Neural progenitor cell (in vitro differentiated cells): Measurements from ENCODE around the gene FADS1. TPM values are rescaled to one million over a fixed set of nuclear protein-coding genes. Genes with fewer than 3 reads are reported as not detected.

Source experiments
- DNase-seq: peaks from one replicate; pipeline ENCODE4 v3.0.0-alpha.2; 2016; ENCODE audit warnings: low spot score
- H2AFZ ChIP-seq: fragments of 200-600 bp; sonication (generic); replicated peaks from 2 replicates; pipeline ENCODE4 v1.6.1; 2016; ENCODE audit warnings: antibody characterized with exemption
- H3F3A ChIP-seq: fragments of 200-600 bp; sonication (generic); 2 replicates; pipeline ENCODE4 v1.6.1; 2016; ENCODE audit warnings: antibody characterized with exemption, low read depth
- H3K27ac ChIP-seq: fragments of 200-600 bp; sonication (generic); 2 replicates; pipeline ENCODE4 v1.5.1; 2016; ENCODE audit warnings: mild to moderate bottlenecking
- H3K27me3 ChIP-seq: fragments of 200-600 bp; sonication (generic); 2 replicates; pipeline ENCODE4 v1.6.1; 2016; ENCODE audit warnings: mild to moderate bottlenecking, moderate library complexity
- H3K36me3 ChIP-seq: fragments of 200-600 bp; sonication (generic); 2 replicates; pipeline ENCODE4 v1.5.1; 2016
- H3K4me1 ChIP-seq: fragments of 200-600 bp; sonication (generic); 2 replicates; pipeline ENCODE4 v1.6.1; 2016; ENCODE audit warnings: mixed run types
- H3K4me2 ChIP-seq: fragments of 200-600 bp; sonication (generic); 2 replicates; pipeline ENCODE4 v1.6.1; 2016
- H3K4me3 ChIP-seq: fragments of 200-600 bp; sonication (generic); 2 replicates; pipeline ENCODE4 v1.5.1; 2016
- H3K79me2 ChIP-seq: fragments of 200-600 bp; sonication (generic); 2 replicates; pipeline ENCODE4 v1.6.1; 2016; ENCODE audit warnings: low read depth
- H3K9ac ChIP-seq: fragments of 200-600 bp; sonication (generic); 2 replicates; pipeline ENCODE4 v1.6.1; 2016
- H3K9me3 ChIP-seq: fragments of 200-600 bp; sonication (generic); 2 replicates; pipeline ENCODE4 v1.5.1; 2016; ENCODE audit warnings: low read depth
- H4K20me1 ChIP-seq: fragments of 200-600 bp; sonication (generic); 2 replicates; pipeline ENCODE4 v1.6.1; 2016; ENCODE audit warnings: low read depth
- H3K27ac Mint-ChIP-seq: 3 replicates; pipeline ENCODE4 v1.8.0; 2021; ENCODE audit warnings: mixed read lengths
- H3K27me3 Mint-ChIP-seq: 2 replicates; pipeline ENCODE4 v1.8.0; 2022; ENCODE audit warnings: low read depth, mild to moderate bottlenecking, inconsistent platforms, moderate library complexity, mixed read lengths; ENCODE audit not compliant: insufficient read depth
- H3K36me3 Mint-ChIP-seq: 3 replicates; pipeline ENCODE4 v1.8.0; 2021; ENCODE audit warnings: mixed read lengths
- H3K4me1 Mint-ChIP-seq: 3 replicates; pipeline ENCODE4 v1.8.0; 2021; ENCODE audit warnings: mixed read lengths
- H3K4me3 Mint-ChIP-seq: 3 replicates; pipeline ENCODE4 v1.8.0; 2021; ENCODE audit warnings: mild to moderate bottlenecking, moderate library complexity, mixed read lengths
- H3K9me3 Mint-ChIP-seq: 3 replicates; pipeline ENCODE4 v1.8.0; 2020; ENCODE audit warnings: mixed read lengths
- EZH2 ChIP-seq: fragments of 200-600 bp; sonication (generic); IDR thresholded peaks from 2 replicates; pipeline ENCODE4 v1.6.1; 2017; ENCODE audit warnings: antibody characterized with exemption, mild to moderate bottlenecking, moderate library complexity
- EZH2phosphoT487 ChIP-seq: fragments of 200-600 bp; sonication (generic); IDR thresholded peaks from 2 replicates; pipeline ENCODE4 v1.6.1; 2017; ENCODE audit warnings: antibody characterized with exemption
- total RNA-seq: library from RNA; depleted of rRNA; stranded (reverse); fragments of >200 nt; gene quantifications from 2 replicates; pipeline ENCODE4 v1.2.3, GENCODE V29; 2015; ENCODE audit warnings: low replicate concordance
- TF ChIP-seq, protein P1 (sequence below): fragments of 200-600 bp; sonication (generic); IDR thresholded peaks from 2 replicates; pipeline ENCODE4 v1.5.1; 2017; ENCODE audit warnings: antibody characterized with exemption, mild to moderate bottlenecking

The FADS1 gene
- total RNA-seq, 1 donor from 2014 or later, result 163 TPM

DNA sequence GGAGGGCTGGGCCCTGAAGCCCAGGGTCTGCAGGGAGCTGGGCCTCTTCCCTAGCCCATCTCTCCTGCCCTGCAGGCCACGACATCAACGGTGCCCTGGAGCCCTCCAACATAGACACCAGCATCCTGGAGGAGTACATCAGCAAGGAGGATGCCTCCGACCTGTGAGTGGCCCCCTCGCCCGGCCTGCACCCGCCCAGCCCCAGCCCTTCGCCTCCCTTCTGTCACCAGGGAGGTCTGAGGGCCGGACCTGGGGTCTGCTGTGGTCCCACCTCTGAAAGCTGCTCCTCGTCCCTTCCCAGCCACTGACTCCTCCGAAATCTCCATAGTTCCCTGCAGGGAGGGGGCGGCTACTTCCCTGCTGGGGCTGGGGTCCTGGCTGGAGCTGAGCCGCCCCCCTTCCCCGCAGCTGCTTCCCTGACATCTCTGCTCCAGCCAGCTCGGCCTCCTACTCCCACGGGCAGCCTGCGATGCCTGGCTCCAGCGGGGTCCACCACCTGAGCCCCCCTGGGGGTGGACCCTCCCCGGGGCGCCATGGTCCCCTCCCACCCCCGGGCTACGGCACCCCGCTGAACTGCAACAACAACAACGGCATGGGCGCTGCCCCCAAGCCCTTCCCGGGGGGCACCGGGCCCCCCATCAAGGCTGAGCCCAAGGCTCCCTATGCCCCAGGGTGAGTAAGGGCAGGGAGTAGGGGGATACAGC is 51.1 kb downstream of the FADS1 start:
- Mint-ChIP-seq H3K4me3 (no peak overlapping the region), H3K27me3 (peaks cover 5% of the 10 kb centered on the region), H3K36me3 (no peaks in the 10 kb centered on the region), H3K4me1 (peaks cover 16% of the 10 kb centered on the region), H3K27ac (no peak overlapping the region), H3K9me3 (no peaks in the 10 kb centered on the region)
- peaks cover 29% of the 10 kb centered on the region for H3K4me1 ChIP-seq
- H3K27ac ChIP-seq, result no peak overlapping the region
- no peaks in the 10 kb centered on the region for H3K36me3 ChIP-seq
- TF ChIP-seq EZH2, result no peak
- TF ChIP-seq EZH2phosphoT487, result no peak
- TF ChIP-seq, protein P1, sequence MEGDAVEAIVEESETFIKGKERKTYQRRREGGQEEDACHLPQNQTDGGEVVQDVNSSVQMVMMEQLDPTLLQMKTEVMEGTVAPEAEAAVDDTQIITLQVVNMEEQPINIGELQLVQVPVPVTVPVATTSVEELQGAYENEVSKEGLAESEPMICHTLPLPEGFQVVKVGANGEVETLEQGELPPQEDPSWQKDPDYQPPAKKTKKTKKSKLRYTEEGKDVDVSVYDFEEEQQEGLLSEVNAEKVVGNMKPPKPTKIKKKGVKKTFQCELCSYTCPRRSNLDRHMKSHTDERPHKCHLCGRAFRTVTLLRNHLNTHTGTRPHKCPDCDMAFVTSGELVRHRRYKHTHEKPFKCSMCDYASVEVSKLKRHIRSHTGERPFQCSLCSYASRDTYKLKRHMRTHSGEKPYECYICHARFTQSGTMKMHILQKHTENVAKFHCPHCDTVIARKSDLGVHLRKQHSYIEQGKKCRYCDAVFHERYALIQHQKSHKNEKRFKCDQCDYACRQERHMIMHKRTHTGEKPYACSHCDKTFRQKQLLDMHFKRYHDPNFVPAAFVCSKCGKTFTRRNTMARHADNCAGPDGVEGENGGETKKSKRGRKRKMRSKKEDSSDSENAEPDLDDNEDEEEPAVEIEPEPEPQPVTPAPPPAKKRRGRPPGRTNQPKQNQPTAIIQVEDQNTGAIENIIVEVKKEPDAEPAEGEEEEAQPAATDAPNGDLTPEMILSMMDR, result no peak
- H3K9ac ChIP-seq, result no peak overlapping the region
- no peaks in the 10 kb centered on the region for H3F3A ChIP-seq
- DNase-seq, result no peak
- no peaks in the 10 kb centered on the region for H3K9me3 ChIP-seq
- H2AFZ ChIP-seq, result no peak overlapping the region
- H3K4me3 ChIP-seq, result no peak overlapping the region
- H3K27me3 ChIP-seq, result no peaks in the 10 kb centered on the region
- no peaks in the 10 kb centered on the region for H4K20me1 ChIP-seq
- no peaks in the 10 kb centered on the region for H3K79me2 ChIP-seq
- no peak overlapping the region for H3K4me2 ChIP-seq

DNA sequence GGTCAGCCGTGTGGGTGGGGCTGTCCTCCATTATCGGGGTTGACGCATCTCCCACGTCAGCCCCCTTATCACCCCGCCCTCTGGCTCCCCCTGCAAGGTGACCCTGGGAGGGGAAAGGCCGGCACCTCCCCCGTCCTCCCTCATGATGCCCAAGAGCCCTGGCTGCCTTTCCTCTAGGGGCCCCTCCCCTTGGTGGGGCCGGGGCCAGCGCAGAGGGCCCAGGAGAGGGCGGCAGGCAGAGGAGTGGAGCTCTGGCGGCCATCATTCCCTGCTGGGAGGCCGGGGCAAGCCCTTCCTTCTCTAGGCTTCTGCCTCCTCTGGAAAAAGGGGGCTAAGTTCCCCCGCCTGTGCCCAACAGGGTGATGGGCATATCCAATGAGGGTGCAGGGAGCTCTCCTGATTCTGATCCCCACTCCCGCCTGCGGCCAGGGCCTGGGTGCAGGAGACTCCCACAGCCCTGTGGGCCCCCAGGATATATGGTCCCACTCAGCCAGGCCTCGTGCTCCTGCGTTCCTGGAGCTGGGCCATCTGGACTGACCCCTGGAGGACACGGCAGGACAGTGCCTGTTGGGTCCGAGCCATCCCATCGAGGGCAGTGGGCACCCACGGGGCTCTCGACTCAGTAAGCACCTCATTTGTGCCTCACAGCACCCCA is 52.1 kb downstream of the FADS1 start:
- Mint-ChIP-seq H3K4me3 (no peak overlapping the region), H3K36me3 (no peaks in the 10 kb centered on the region), H3K9me3 (no peaks in the 10 kb centered on the region), H3K27me3 (peaks cover 5% of the 10 kb centered on the region), H3K27ac (peak overlapping the region; percentile 25), H3K4me1 (peaks cover 16% of the 10 kb centered on the region)
- no peak for DNase-seq
- Histone ChIP-seq H3K79me2 (no peaks in the 10 kb centered on the region), H3K9ac (no peak overlapping the region), H3K4me2 (no peak overlapping the region), H3K27ac (no peak overlapping the region), H3K4me3 (no peak overlapping the region), H4K20me1 (no peaks in the 10 kb centered on the region), H3K27me3 (no peaks in the 10 kb centered on the region), H2AFZ (no peak overlapping the region), H3K4me1 (peaks cover 27% of the 10 kb centered on the region), H3K9me3 (no peaks in the 10 kb centered on the region), H3K36me3 (no peaks in the 10 kb centered on the region), H3F3A (peaks cover under 1% of the 10 kb centered on the region)
- TF ChIP-seq, protein P1, result peak; percentile 24
- TF ChIP-seq EZH2, result no peak

DNA sequence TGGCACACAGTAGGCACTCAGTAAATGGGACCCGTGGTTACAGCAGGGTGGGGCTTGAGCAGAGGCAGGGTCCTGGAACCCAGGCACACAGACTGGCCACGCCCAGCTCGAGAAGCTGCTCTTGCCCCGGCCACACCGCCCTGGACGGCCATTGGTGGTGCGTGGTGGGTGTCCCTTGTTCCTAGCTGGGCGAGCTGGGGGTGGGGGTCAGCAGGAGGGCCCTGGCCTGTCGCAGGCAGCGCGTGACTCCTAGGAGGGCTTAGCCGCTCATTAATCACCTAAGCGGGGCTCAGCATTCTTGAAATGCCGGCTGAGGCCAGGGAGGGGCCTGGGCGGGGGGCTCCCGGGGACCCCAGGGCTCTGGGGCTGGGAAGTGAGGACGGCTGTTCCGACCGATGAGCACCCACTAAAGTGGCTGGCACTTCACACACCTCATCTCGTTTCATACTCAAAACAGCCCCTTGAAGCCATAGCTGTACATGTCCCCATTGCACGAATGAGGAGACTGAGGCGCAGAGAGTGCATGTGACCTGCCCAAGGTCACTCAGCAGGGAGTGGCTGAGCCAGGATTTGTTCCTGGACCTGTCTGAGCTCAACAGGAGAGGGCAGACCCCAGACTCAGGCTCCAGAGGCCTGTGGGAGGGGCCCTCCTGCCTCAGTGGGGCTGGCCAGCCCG is 52.7 kb downstream of the FADS1 start:
- no peak for DNase-seq
- Histone ChIP-seq H3K9me3 (no peaks in the 10 kb centered on the region), H3K36me3 (no peaks in the 10 kb centered on the region), H3K4me3 (no peak overlapping the region), H3K4me1 (peaks cover 21% of the 10 kb centered on the region), H3K4me2 (no peak overlapping the region), H2AFZ (no peak overlapping the region), H3K79me2 (no peaks in the 10 kb centered on the region), H3F3A (peaks cover 2% of the 10 kb centered on the region), H4K20me1 (no peaks in the 10 kb centered on the region), H3K27ac (no peak overlapping the region), H3K27me3 (no peaks in the 10 kb centered on the region), H3K9ac (no peak overlapping the region)
- no peaks in the 10 kb centered on the region for H3K9me3 Mint-ChIP-seq
- TF ChIP-seq, protein P1, result no peak
- TF ChIP-seq EZH2 (no peak), EZH2phosphoT487 (no peak)
- H3K27ac Mint-ChIP-seq, result no peak overlapping the region
- no peak overlapping the region for H3K4me3 Mint-ChIP-seq
- H3K4me1 Mint-ChIP-seq, result peaks cover 16% of the 10 kb centered on the region
- peaks cover 11% of the 10 kb centered on the region for H3K27me3 Mint-ChIP-seq
- H3K36me3 Mint-ChIP-seq, result no peaks in the 10 kb centered on the region
